ENCODE results near the gene SERPINB5. TPM values are rescaled to one million over a fixed set of nuclear protein-coding genes. Genes with fewer than 3 reads are reported as not detected.

The SERPINB5 gene
- total RNA-seq, 3 donors from 2014 or later (not counting 1 experiment from before 2014, with no cell fraction given): not detected

- H3K36me3 ChIP-seq (ENCODE audit: control insufficient read depth, insufficient read depth, low read length): no peaks in the 10 kb centered on the region
- Mint-ChIP-seq H3K27ac (no peak overlapping the region), H3K4me1 (no peaks in the 10 kb centered on the region), H3K4me3 (no peak overlapping the region), H3K9me3 (no peaks in the 10 kb centered on the region), H3K36me3 (no peaks in the 10 kb centered on the region), H3K27me3 (ENCODE audit: low read depth in 2 of 2) (peaks cover 6 to 7% of the 10 kb centered on the region in 2 donors)
- no peak overlapping the region for H3K27ac ChIP-seq (ENCODE audit: low read length)
- no peak for TF ChIP-seq CTCF (IDR thresholded peaks at IDR 0.05)
- H3K4me1 ChIP-seq (ENCODE audit: control insufficient read depth, insufficient read depth, low read length): peaks cover 5% of the 10 kb centered on the region
- DNase-seq: no peak
- intact Hi-C loops (cut with micrococcal nuclease): no loop called here
- H3K4me3 ChIP-seq (ENCODE audit: low read length): no peak overlapping the region
- WGBS (ENCODE audit: insufficient coverage): 91% methylated on average over 3 of the region's 3 CpGs
- no peaks in the 10 kb centered on the region for H3K9me3 ChIP-seq (ENCODE audit: control insufficient read depth, insufficient read depth, low read length)
- no peaks in the 10 kb centered on the region for H3K27me3 ChIP-seq (ENCODE audit: control insufficient read depth, insufficient read depth, low read length)
- ATAC-seq: no peak
These were observed 30.5 kb upstream of the SERPINB5 start for GRCh38 chr18:63446266-63446665.

- 92% methylated on average over 5 of the region's 5 CpGs for WGBS (ENCODE audit: insufficient coverage)
- H3K27me3 Mint-ChIP-seq (ENCODE audit: low read depth in 2 of 2): peaks cover 0 to under 1% of the 10 kb centered on the region in 2 donors
- peaks cover 5% of the 10 kb centered on the region for H3K4me1 ChIP-seq (ENCODE audit: control insufficient read depth, insufficient read depth, low read length)
- H3K27me3 ChIP-seq (ENCODE audit: control insufficient read depth, insufficient read depth, low read length): no peaks in the 10 kb centered on the region
- H3K9me3 Mint-ChIP-seq: no peaks in the 10 kb centered on the region
- H3K9me3 ChIP-seq (ENCODE audit: control insufficient read depth, insufficient read depth, low read length): no peaks in the 10 kb centered on the region
- DNase-seq (no peak), ATAC-seq (no peak)
- no peak overlapping the region for H3K27ac ChIP-seq (ENCODE audit: low read length)
- no peaks in the 10 kb centered on the region for H3K36me3 ChIP-seq (ENCODE audit: control insufficient read depth, insufficient read depth, low read length)
- no peak overlapping the region for H3K4me3 ChIP-seq (ENCODE audit: low read length)
- TF ChIP-seq CTCF (IDR thresholded peaks at IDR 0.05): no peak
- H3K4me3 Mint-ChIP-seq: no peak overlapping the region
- intact Hi-C loops (cut with micrococcal nuclease): no loop called here
- H3K27ac Mint-ChIP-seq: no peak overlapping the region
- H3K36me3 Mint-ChIP-seq: no peaks in the 10 kb centered on the region
- no peaks in the 10 kb centered on the region for H3K4me1 Mint-ChIP-seq
These were observed 29.7 kb upstream of the SERPINB5 start for GRCh38 chr18:63447066-63447465.

GRCh38 chr18:63449426-63449825 is 27.3 kb upstream of the SERPINB5 start:
- TF ChIP-seq CTCF (IDR thresholded peaks at IDR 0.05): no peak
- H3K9me3 ChIP-seq (ENCODE audit: control insufficient read depth, insufficient read depth, low read length): no peaks in the 10 kb centered on the region
- peaks cover 5% of the 10 kb centered on the region for H3K4me1 ChIP-seq (ENCODE audit: control insufficient read depth, insufficient read depth, low read length)
- no peak overlapping the region for H3K27ac Mint-ChIP-seq
- H3K36me3 ChIP-seq (ENCODE audit: control insufficient read depth, insufficient read depth, low read length): no peaks in the 10 kb centered on the region
- no peak overlapping the region for H3K4me3 Mint-ChIP-seq
- 90% methylated on average over 3 of the region's 4 CpGs for WGBS (ENCODE audit: insufficient coverage)
- H3K27me3 ChIP-seq (ENCODE audit: control insufficient read depth, insufficient read depth, low read length): no peaks in the 10 kb centered on the region
- no peak for DNase-seq
- no peaks in the 10 kb centered on the region for H3K36me3 Mint-ChIP-seq
- ATAC-seq: no peak
- H3K9me3 Mint-ChIP-seq: no peaks in the 10 kb centered on the region
- H3K4me3 ChIP-seq (ENCODE audit: low read length): no peak overlapping the region
- intact Hi-C loops (cut with micrococcal nuclease): no loop called here
- H3K4me1 Mint-ChIP-seq: no peaks in the 10 kb centered on the region
- H3K27me3 Mint-ChIP-seq (ENCODE audit: low read depth in 2 of 2): no peaks in the 10 kb centered on the region
- no peak overlapping the region for H3K27ac ChIP-seq (ENCODE audit: low read length)

Measured in natural killer cell (primary cell).